Measurements from ENCODE around the gene EFCAB12. TPM values are rescaled to one million over a fixed set of nuclear protein-coding genes. Genes with fewer than 3 reads are reported as not detected.
A peak's percentile ranks its signal among the peaks of the same experiment; 100 is the strongest.

The EFCAB12 gene
- total and polyA plus RNA-seq, 8 donors, result 0.47 to 5.7 (median 3.7) TPM

DNA sequence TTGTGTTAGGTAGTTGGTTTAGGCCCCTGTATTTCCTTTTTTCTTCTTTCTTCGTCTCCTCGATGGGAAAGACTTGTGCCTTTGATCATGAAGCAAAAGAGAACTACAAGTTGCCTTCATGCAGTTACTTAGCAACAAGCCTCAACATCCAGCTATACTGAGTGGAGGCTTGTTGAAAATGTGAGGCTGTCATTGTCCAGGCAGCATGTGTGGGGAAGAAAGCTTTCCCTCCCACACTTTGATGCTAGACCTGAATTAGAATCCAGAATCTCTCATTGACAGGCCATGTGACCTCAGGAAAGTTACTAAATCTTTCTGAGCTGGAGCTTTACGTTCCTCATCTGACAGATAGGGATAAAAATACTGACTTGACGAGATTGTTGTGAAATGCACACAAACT lies 35.3 kb upstream of the EFCAB12 start:
- peaks cover 0 to 24% of the 10 kb centered on the region in 2 donors for H3K36me3 ChIP-seq
- intact Hi-C loops (cut with DNase I), result no loop called here
- ATAC-seq (no peak), DNase-seq (no peak)
- no peak overlapping the region for H3K27ac ChIP-seq
- TF ChIP-seq, protein P1, sequence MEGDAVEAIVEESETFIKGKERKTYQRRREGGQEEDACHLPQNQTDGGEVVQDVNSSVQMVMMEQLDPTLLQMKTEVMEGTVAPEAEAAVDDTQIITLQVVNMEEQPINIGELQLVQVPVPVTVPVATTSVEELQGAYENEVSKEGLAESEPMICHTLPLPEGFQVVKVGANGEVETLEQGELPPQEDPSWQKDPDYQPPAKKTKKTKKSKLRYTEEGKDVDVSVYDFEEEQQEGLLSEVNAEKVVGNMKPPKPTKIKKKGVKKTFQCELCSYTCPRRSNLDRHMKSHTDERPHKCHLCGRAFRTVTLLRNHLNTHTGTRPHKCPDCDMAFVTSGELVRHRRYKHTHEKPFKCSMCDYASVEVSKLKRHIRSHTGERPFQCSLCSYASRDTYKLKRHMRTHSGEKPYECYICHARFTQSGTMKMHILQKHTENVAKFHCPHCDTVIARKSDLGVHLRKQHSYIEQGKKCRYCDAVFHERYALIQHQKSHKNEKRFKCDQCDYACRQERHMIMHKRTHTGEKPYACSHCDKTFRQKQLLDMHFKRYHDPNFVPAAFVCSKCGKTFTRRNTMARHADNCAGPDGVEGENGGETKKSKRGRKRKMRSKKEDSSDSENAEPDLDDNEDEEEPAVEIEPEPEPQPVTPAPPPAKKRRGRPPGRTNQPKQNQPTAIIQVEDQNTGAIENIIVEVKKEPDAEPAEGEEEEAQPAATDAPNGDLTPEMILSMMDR (IDR thresholded peaks at IDR 0.05), result no peak
- no peaks in the 10 kb centered on the region for H3K9me3 ChIP-seq
- H3K4me3 ChIP-seq, result no peak overlapping the region
- H3K27me3 ChIP-seq, result no peaks in the 10 kb centered on the region
- H3K4me1 ChIP-seq, result no peaks in the 10 kb centered on the region

DNA sequence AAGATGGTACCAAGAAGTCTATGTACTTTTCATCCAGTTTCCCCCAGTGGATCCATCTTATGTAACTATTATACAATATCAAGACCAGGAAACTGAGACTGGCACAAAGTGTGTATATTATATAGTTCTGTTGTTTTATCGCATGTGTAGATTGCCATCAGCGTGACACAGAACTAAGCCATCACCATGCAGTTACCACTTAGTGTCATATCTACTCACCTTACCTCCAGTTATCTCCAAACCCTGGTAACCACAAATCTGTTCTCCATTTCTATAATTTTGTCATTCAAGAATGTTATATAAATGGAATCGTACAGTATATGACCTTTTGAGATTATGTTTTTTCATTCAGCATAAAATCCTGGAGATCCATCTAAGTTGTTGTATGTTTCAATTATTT lies 34.7 kb upstream of the EFCAB12 start:
- Histone ChIP-seq H3K9me3 (no peaks in the 10 kb centered on the region), H3K4me1 (no peaks in the 10 kb centered on the region), H3K27me3 (no peaks in the 10 kb centered on the region), H3K27ac (no peak overlapping the region), H3K36me3 (peaks cover 0 to 26% of the 10 kb centered on the region in 2 donors), H3K4me3 (no peak overlapping the region)
- intact Hi-C loops (cut with DNase I), result no loop called here
- TF ChIP-seq, protein P1 (IDR thresholded peaks at IDR 0.05), result no peak
- DNase-seq (no peak), ATAC-seq (no peak)

DNA sequence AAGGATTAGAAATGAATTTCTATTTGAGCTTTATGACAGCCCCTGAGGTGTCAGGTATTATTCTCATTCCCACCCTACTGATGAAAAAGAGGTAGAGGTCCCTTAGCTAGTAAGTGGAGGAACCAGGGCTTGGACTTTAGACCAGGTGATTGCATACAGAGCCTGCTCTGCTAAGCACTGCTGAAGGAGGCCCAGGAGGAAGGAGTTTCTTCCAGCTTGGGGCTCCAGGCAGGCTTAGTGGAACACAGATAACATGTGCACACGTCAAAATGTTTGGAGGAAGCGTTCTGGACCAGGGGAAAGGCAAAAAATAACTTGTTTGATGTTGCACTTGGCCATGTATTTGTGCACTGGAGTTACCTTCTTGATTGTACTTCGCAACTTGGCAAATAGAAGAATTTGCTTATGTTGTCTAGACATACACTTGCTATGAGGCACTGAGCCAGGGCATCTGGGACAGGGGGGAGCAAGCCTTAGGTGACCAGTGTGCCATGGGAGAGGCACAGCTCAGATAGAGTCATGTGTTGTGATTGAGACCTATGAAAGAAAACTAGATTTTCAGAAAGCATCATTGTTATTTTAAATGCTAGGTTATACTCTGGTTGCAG lies 34.0 kb upstream of the EFCAB12 start:
- ATAC-seq, result no peak
- no peaks in the 10 kb centered on the region for H3K4me1 ChIP-seq
- intact Hi-C loops (cut with DNase I), result no loop called here
- no peak overlapping the region for H3K4me3 ChIP-seq
- H3K27ac ChIP-seq, result no peak overlapping the region
- H3K27me3 ChIP-seq, result no peaks in the 10 kb centered on the region
- DNase-seq, result no peak
- peaks cover 0 to 26% of the 10 kb centered on the region in 2 donors for H3K36me3 ChIP-seq
- TF ChIP-seq, protein P1 (IDR thresholded peaks at IDR 0.05), result no peak
- H3K9me3 ChIP-seq, result no peaks in the 10 kb centered on the region

DNA sequence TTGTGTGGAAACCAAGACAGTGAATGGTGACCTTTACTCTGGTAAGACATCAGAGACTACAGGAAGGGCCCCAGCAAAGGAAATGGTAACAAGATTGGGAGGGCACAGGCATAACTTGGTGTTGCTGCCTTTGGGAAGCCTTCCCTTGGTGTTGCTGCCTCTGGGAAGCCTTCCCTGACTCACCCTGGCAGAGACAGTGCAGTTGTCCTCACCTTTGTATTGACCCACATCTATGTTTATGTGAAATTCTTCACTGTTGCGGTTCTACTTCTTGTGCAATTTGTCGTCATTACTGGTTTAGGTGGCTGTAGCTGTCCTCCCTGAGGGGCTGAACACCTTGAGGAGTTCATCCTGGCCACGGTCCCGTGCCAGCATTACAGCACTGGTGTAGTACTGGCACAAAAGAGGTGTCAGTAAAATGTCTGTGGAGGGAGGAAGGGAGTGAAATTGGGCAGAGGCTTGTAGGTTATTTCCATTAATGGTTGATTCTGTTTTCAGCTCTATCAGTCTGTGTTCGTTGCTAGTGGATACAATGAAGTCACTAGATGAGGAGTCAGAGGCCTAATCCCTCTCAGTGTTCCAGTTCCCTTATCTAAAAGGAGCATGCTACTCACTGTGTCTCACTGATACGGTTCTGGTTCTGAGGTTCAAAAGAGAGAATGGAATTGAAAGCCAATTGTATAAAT lies 33.2 kb upstream of the EFCAB12 start:
- intact Hi-C loops (cut with DNase I), result no loop called here
- peak; percentile 47 for ATAC-seq
- TF ChIP-seq, protein P1 (IDR thresholded peaks at IDR 0.05), result no peak
- Histone ChIP-seq H3K27ac (no peak overlapping the region), H3K4me3 (no peak overlapping the region), H3K4me1 (no peaks in the 10 kb centered on the region), H3K36me3 (peaks cover 0 to 25% of the 10 kb centered on the region in 2 donors), H3K9me3 (no peaks in the 10 kb centered on the region), H3K27me3 (no peaks in the 10 kb centered on the region)
- no peak for DNase-seq

DNA sequence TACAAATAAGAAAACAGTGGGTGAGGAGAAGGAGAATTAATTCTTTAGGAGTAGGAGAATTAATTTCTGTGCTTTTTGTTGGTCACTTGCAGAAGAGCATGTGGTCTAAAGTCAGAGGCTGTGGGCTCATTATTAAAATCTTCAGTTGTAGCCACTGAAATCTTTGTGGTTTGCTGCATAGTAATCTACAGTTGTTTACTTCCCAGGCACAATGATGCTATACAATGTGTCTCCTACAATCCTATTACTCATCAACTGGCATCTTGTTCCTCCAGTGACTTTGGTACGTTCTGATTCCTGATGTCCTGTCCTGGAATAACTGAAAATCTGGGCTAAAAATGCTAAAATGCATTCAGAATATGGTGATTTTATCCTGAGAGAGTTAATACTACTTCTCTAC lies 32.6 kb upstream of the EFCAB12 start:
- intact Hi-C loops (cut with DNase I), result no loop called here
- TF ChIP-seq, protein P1 (IDR thresholded peaks at IDR 0.05), result no peak
- Histone ChIP-seq H3K36me3 (peaks cover 0 to 30% of the 10 kb centered on the region in 2 donors), H3K27ac (no peak overlapping the region), H3K27me3 (no peaks in the 10 kb centered on the region), H3K4me3 (no peak overlapping the region), H3K4me1 (no peaks in the 10 kb centered on the region), H3K9me3 (no peaks in the 10 kb centered on the region)
- no peak for DNase-seq
- no peak for ATAC-seq

Measured in left lung (tissue), 10 donors.